ENCODE measurements around the gene NUAK1. TPM values are rescaled to one million over a fixed set of nuclear protein-coding genes. Genes with fewer than 3 reads are reported as not detected.

NUAK1 gene
- total RNA-seq, 1 experiment from 2014 or later = 10.1 TPM

DNA sequence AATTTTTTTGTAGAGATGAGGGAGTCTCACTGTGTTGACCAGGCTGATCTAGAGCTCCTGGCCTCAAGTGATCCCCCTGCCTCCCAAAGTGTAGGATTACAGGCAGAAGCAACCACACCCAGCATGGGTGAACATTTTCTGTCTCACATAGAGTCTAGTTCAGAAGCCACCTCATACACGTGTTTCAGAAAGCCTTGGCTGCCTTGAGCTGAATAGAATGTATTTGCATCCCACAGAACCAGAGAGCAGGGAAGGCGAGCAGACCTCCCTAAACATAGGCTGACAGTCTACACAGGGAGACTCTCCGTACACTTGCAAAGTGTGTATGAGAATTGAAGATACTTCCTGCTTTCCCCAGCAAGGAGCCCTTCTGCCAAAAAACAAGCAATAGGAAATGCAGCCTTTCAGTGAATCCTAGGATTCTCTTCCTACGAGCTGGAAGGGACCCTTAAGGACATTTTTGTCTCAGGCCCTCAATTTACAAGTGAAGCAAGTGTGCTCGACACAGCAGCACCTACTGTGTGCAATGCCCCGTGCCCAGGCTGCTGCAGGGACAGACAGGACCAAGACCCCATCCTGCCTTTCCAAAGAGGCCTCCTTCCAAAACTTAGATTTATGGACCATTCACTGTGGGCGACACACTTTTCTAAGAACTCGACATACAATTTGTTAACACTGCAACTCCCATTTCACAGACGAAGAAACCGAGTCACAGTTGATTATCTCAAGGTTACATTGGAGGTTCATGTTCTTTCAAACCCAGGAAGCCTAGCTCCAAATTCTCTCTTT is 11.2 kb downstream of the NUAK1 start:
- no peak overlapping the region for H3K4me2 ChIP-seq (ENCODE audit: insufficient read depth, insufficient read length, low read length)
- no peak overlapping the region for H4K5ac ChIP-seq (ENCODE audit: insufficient read length, low read depth, low read length)
- H2BK15ac ChIP-seq (ENCODE audit: low read depth, low read length) = no peak overlapping the region
- peaks cover 72 to 77% of the 10 kb centered on the region in 2 experiments for H3K4me1 Mint-ChIP-seq
- DNase-seq = no peak
- no peak overlapping the region for H2BK5ac ChIP-seq (ENCODE audit: insufficient read length, low read length)
- no peak overlapping the region for H4K8ac ChIP-seq (replicated peaks; ENCODE audit: insufficient read length, low read depth, low read length)
- H2AFZ ChIP-seq (ENCODE audit: low read length) = no peak overlapping the region
- H3K27me3 Mint-ChIP-seq (ENCODE audit: low read depth) = no peaks in the 10 kb centered on the region
- H3K27ac Mint-ChIP-seq = peak overlapping the region in 1 of 3 experiments; percentile 49; a peak in 2 of 7 replicates
- no peaks in the 10 kb centered on the region for H3K79me1 ChIP-seq (ENCODE audit: insufficient read depth, low read depth, low read length, poor library complexity, severe bottlenecking)
- H3K9me3 Mint-ChIP-seq = no peaks in the 10 kb centered on the region
- H3K14ac ChIP-seq (ENCODE audit: insufficient read depth, low read length) = no peak overlapping the region
- H3K23me2 ChIP-seq (ENCODE audit: insufficient read length, low read depth, low read length, poor library complexity, severe bottlenecking) = no peaks in the 10 kb centered on the region
- no peak overlapping the region for H3K56ac ChIP-seq (ENCODE audit: insufficient read length, low read depth, low read length)
- H3K4me1 ChIP-seq (ENCODE audit: insufficient read depth, low read length) = peaks cover 18% of the 10 kb centered on the region; the same call in 1 of the 2 replicates
- no peaks in the 10 kb centered on the region for H4K20me1 ChIP-seq (ENCODE audit: control insufficient read depth, insufficient read depth, insufficient read length)
- peak overlapping the region; percentile 29 for H3K18ac ChIP-seq (ENCODE audit: insufficient read length, low read depth, low read length)
- TF ChIP-seq, protein P1, sequence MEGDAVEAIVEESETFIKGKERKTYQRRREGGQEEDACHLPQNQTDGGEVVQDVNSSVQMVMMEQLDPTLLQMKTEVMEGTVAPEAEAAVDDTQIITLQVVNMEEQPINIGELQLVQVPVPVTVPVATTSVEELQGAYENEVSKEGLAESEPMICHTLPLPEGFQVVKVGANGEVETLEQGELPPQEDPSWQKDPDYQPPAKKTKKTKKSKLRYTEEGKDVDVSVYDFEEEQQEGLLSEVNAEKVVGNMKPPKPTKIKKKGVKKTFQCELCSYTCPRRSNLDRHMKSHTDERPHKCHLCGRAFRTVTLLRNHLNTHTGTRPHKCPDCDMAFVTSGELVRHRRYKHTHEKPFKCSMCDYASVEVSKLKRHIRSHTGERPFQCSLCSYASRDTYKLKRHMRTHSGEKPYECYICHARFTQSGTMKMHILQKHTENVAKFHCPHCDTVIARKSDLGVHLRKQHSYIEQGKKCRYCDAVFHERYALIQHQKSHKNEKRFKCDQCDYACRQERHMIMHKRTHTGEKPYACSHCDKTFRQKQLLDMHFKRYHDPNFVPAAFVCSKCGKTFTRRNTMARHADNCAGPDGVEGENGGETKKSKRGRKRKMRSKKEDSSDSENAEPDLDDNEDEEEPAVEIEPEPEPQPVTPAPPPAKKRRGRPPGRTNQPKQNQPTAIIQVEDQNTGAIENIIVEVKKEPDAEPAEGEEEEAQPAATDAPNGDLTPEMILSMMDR (conservative IDR thresholded peaks at IDR 0.05) = peak; percentile 22; the same call in 1 of the 3 replicates
- H2BK20ac ChIP-seq (ENCODE audit: low read depth, low read length, poor library complexity, severe bottlenecking) = no peak overlapping the region
- no CpG with 5 or more reads among the region's 10 CpGs for WGBS (ENCODE audit: extremely low coverage, insufficient read length, low lambda C conversion rate)
- no peaks in the 10 kb centered on the region for H3K27me3 ChIP-seq (ENCODE audit: insufficient read depth, low read length)
- H3K36me3 Mint-ChIP-seq (ENCODE audit: insufficient read depth in 1 of 3, low read depth in 3 of 3) = no peaks in the 10 kb centered on the region; a peak in 1 of 7 replicates
- H3T11ph ChIP-seq (ENCODE audit: low read length) = no peak overlapping the region
- H3K4ac ChIP-seq (ENCODE audit: low read depth, low read length) = no peak overlapping the region
- H3K9ac ChIP-seq (ENCODE audit: extremely low read depth, insufficient read length, low read length) = no peak overlapping the region
- no peak overlapping the region for H3K4me3 Mint-ChIP-seq
- H2BK120ac ChIP-seq (ENCODE audit: low read depth, low read length, poor library complexity, severe bottlenecking) = no peak overlapping the region
- H3K23ac ChIP-seq (ENCODE audit: insufficient read length, low read depth, low read length) = no peak overlapping the region
- no peak overlapping the region for H4K91ac ChIP-seq (ENCODE audit: insufficient read length, low read depth, low read length)
- no peak overlapping the region for H2AK5ac ChIP-seq (ENCODE audit: insufficient read length, low read length)
- no peak overlapping the region for H2BK12ac ChIP-seq (ENCODE audit: insufficient read length, low read depth, low read length)
- H3K79me2 ChIP-seq (ENCODE audit: insufficient read depth, low read length) = peaks cover 14% of the 10 kb centered on the region; the same call in 1 of the 2 replicates
- no peak overlapping the region for H3K27ac ChIP-seq (ENCODE audit: insufficient read length, low read depth, low read length)
- H3K9me3 ChIP-seq (ENCODE audit: control insufficient read depth, low read depth, low read length) = no peaks in the 10 kb centered on the region

Data from H9 (cell line).